Measurements from ENCODE around the gene NUB1.

NUB1 gene

GRCh38 chr7:151374726-151375125, 33.1 kb downstream of the NUB1 start:
- H3K36me3 ChIP-seq (ENCODE audit: control insufficient read depth, insufficient read depth, low read length) = peaks cover 62% of the 10 kb centered on the region
- DNase-seq = no peak
- H3K27me3 ChIP-seq (replicated peaks; ENCODE audit: control insufficient read depth, insufficient read depth, low read length, poor library complexity, severe bottlenecking) = no peaks in the 10 kb centered on the region
- H3K9me3 ChIP-seq (ENCODE audit: control insufficient read depth, low read length) = no peaks in the 10 kb centered on the region
- H3K4me1 ChIP-seq (ENCODE audit: control insufficient read depth, insufficient read depth, low read length, poor library complexity, severe bottlenecking) = no peaks in the 10 kb centered on the region
- H3K27ac ChIP-seq (ENCODE audit: insufficient read depth, low read length, poor library complexity, severe bottlenecking) = no peak overlapping the region
- no peak overlapping the region for H3K4me3 ChIP-seq (ENCODE audit: insufficient read depth, low read depth, low read length, poor library complexity, severe bottlenecking)

GRCh38 chr7:151375530-151376217, 34.1 kb downstream of the NUB1 start:
- no peak overlapping the region for H3K27ac ChIP-seq (ENCODE audit: insufficient read depth, low read length, poor library complexity, severe bottlenecking)
- peaks cover 58% of the 10 kb centered on the region for H3K36me3 ChIP-seq (ENCODE audit: control insufficient read depth, insufficient read depth, low read length)
- H3K27me3 ChIP-seq (replicated peaks; ENCODE audit: control insufficient read depth, insufficient read depth, low read length, poor library complexity, severe bottlenecking) = no peaks in the 10 kb centered on the region
- no peaks in the 10 kb centered on the region for H3K9me3 ChIP-seq (ENCODE audit: control insufficient read depth, low read length)
- no peak overlapping the region for H3K4me3 ChIP-seq (ENCODE audit: insufficient read depth, low read depth, low read length, poor library complexity, severe bottlenecking)
- DNase-seq = no peak
- peaks cover 1% of the 10 kb centered on the region for H3K4me1 ChIP-seq (ENCODE audit: control insufficient read depth, insufficient read depth, low read length, poor library complexity, severe bottlenecking)

GRCh38 chr7:151376218-151376902, 34.7 kb downstream of the NUB1 start:
- Histone ChIP-seq H3K36me3 (ENCODE audit: control insufficient read depth, insufficient read depth, low read length) (peaks cover 57% of the 10 kb centered on the region), H3K27me3 (replicated peaks; ENCODE audit: control insufficient read depth, insufficient read depth, low read length, poor library complexity, severe bottlenecking) (no peaks in the 10 kb centered on the region), H3K4me1 (ENCODE audit: control insufficient read depth, insufficient read depth, low read length, poor library complexity, severe bottlenecking) (peaks cover 8% of the 10 kb centered on the region), H3K4me3 (ENCODE audit: insufficient read depth, low read depth, low read length, poor library complexity, severe bottlenecking) (no peak overlapping the region), H3K9me3 (ENCODE audit: control insufficient read depth, low read length) (no peaks in the 10 kb centered on the region), H3K27ac (ENCODE audit: insufficient read depth, low read length, poor library complexity, severe bottlenecking) (no peak overlapping the region)
- no peak for DNase-seq

GRCh38 chr7:151377406-151377805, 35.8 kb downstream of the NUB1 start:
- Histone ChIP-seq H3K27ac (ENCODE audit: insufficient read depth, low read length, poor library complexity, severe bottlenecking) (no peak overlapping the region), H3K27me3 (replicated peaks; ENCODE audit: control insufficient read depth, insufficient read depth, low read length, poor library complexity, severe bottlenecking) (no peaks in the 10 kb centered on the region), H3K4me1 (ENCODE audit: control insufficient read depth, insufficient read depth, low read length, poor library complexity, severe bottlenecking) (peaks cover 17% of the 10 kb centered on the region), H3K9me3 (ENCODE audit: control insufficient read depth, low read length) (no peaks in the 10 kb centered on the region), H3K4me3 (ENCODE audit: insufficient read depth, low read depth, low read length, poor library complexity, severe bottlenecking) (no peak overlapping the region), H3K36me3 (ENCODE audit: control insufficient read depth, insufficient read depth, low read length) (peaks cover 54% of the 10 kb centered on the region)
- DNase-seq = no peak

- DNase-seq = no peak
- Histone ChIP-seq H3K36me3 (ENCODE audit: control insufficient read depth, insufficient read depth, low read length) (peaks cover 50% of the 10 kb centered on the region), H3K9me3 (ENCODE audit: control insufficient read depth, low read length) (no peaks in the 10 kb centered on the region), H3K27ac (ENCODE audit: insufficient read depth, low read length, poor library complexity, severe bottlenecking) (no peak overlapping the region), H3K4me1 (ENCODE audit: control insufficient read depth, insufficient read depth, low read length, poor library complexity, severe bottlenecking) (peaks cover 21% of the 10 kb centered on the region), H3K27me3 (replicated peaks; ENCODE audit: control insufficient read depth, insufficient read depth, low read length, poor library complexity, severe bottlenecking) (no peaks in the 10 kb centered on the region), H3K4me3 (ENCODE audit: insufficient read depth, low read depth, low read length, poor library complexity, severe bottlenecking) (no peak overlapping the region)
Observed at GRCh38 chr7:151378011-151378410, 36.4 kb downstream of the NUB1 start.

GRCh38 chr7:151378496-151379192, 37.0 kb downstream of the NUB1 start:
- DNase-seq = no peak
- peaks cover 44% of the 10 kb centered on the region for H3K36me3 ChIP-seq (ENCODE audit: control insufficient read depth, insufficient read depth, low read length)
- H3K9me3 ChIP-seq (ENCODE audit: control insufficient read depth, low read length) = no peaks in the 10 kb centered on the region
- no peak overlapping the region for H3K4me3 ChIP-seq (ENCODE audit: insufficient read depth, low read depth, low read length, poor library complexity, severe bottlenecking)
- peaks cover 21% of the 10 kb centered on the region for H3K4me1 ChIP-seq (ENCODE audit: control insufficient read depth, insufficient read depth, low read length, poor library complexity, severe bottlenecking)
- no peaks in the 10 kb centered on the region for H3K27me3 ChIP-seq (replicated peaks; ENCODE audit: control insufficient read depth, insufficient read depth, low read length, poor library complexity, severe bottlenecking)
- H3K27ac ChIP-seq (ENCODE audit: insufficient read depth, low read length, poor library complexity, severe bottlenecking) = no peak overlapping the region

- Histone ChIP-seq H3K4me3 (ENCODE audit: insufficient read depth, low read depth, low read length, poor library complexity, severe bottlenecking) (no peak overlapping the region), H3K27me3 (replicated peaks; ENCODE audit: control insufficient read depth, insufficient read depth, low read length, poor library complexity, severe bottlenecking) (no peaks in the 10 kb centered on the region), H3K27ac (ENCODE audit: insufficient read depth, low read length, poor library complexity, severe bottlenecking) (no peak overlapping the region), H3K36me3 (ENCODE audit: control insufficient read depth, insufficient read depth, low read length) (peaks cover 39% of the 10 kb centered on the region), H3K4me1 (ENCODE audit: control insufficient read depth, insufficient read depth, low read length, poor library complexity, severe bottlenecking) (peaks cover 21% of the 10 kb centered on the region), H3K9me3 (ENCODE audit: control insufficient read depth, low read length) (no peaks in the 10 kb centered on the region)
- no peak for DNase-seq
Observed at GRCh38 chr7:151379193-151379520, 37.5 kb downstream of the NUB1 start.

- Histone ChIP-seq H3K4me1 (ENCODE audit: control insufficient read depth, insufficient read depth, low read length, poor library complexity, severe bottlenecking) (peaks cover 21% of the 10 kb centered on the region), H3K9me3 (ENCODE audit: control insufficient read depth, low read length) (no peaks in the 10 kb centered on the region), H3K36me3 (ENCODE audit: control insufficient read depth, insufficient read depth, low read length) (peaks cover 34% of the 10 kb centered on the region), H3K27me3 (replicated peaks; ENCODE audit: control insufficient read depth, insufficient read depth, low read length, poor library complexity, severe bottlenecking) (no peaks in the 10 kb centered on the region), H3K4me3 (ENCODE audit: insufficient read depth, low read depth, low read length, poor library complexity, severe bottlenecking) (no peak overlapping the region), H3K27ac (ENCODE audit: insufficient read depth, low read length, poor library complexity, severe bottlenecking) (no peak overlapping the region)
- DNase-seq = no peak
Observed at GRCh38 chr7:151379534-151380198, 38.1 kb downstream of the NUB1 start.

GRCh38 chr7:151380199-151381097, 38.8 kb downstream of the NUB1 start:
- peak overlapping the region; percentile 64 for H3K27ac ChIP-seq (ENCODE audit: insufficient read depth, low read length, poor library complexity, severe bottlenecking)
- no peaks in the 10 kb centered on the region for H3K9me3 ChIP-seq (ENCODE audit: control insufficient read depth, low read length)
- no peak overlapping the region for H3K4me3 ChIP-seq (ENCODE audit: insufficient read depth, low read depth, low read length, poor library complexity, severe bottlenecking)
- no peak for DNase-seq
- H3K27me3 ChIP-seq (replicated peaks; ENCODE audit: control insufficient read depth, insufficient read depth, low read length, poor library complexity, severe bottlenecking) = no peaks in the 10 kb centered on the region
- peaks cover 21% of the 10 kb centered on the region for H3K4me1 ChIP-seq (ENCODE audit: control insufficient read depth, insufficient read depth, low read length, poor library complexity, severe bottlenecking)
- H3K36me3 ChIP-seq (ENCODE audit: control insufficient read depth, insufficient read depth, low read length) = peaks cover 30% of the 10 kb centered on the region
